Adrenal gland (tissue), 5 donors: ENCODE data around the gene LRRC4C.

Experiments used
- CTCF ChIP-seq, 6 experiments: fragments of 450-650 bp in 4 of 6; fragments of 200-600 bp in 2 of 6; sonication (generic) in 1 of 6; IDR thresholded peaks; 1 replicate in 5 of 6; 2 replicates in 1 of 6; pipeline versions ENCODE4 v1.5.1 to v1.8.0; 2016 to 2021; ENCODE audit warnings: antibody characterized with exemption in 6 of 6, mild to moderate bottlenecking in 2 of 6, moderate library complexity in 1 of 6
- POLR2A ChIP-seq, 2 donors: fragments of 450-650 bp; IDR thresholded peaks; one replicate each; pipeline ENCODE4 v1.6.1; 2017; ENCODE audit warnings: antibody characterized with exemption in 2 of 2, mild to moderate bottlenecking in 2 of 2, moderate library complexity in 1 of 2
- donor health status: DM: no; HTN: no; CAD: no.

GRCh38 chr11:41508121-41508520 lies 48.7 kb upstream of the LRRC4C start:
- no peak for TF ChIP-seq CTCF (IDR thresholded peaks at IDR 0.05)
- TF ChIP-seq POLR2A (IDR thresholded peaks at IDR 0.05) = no peak
